NCI-H2227 (cell line): ENCODE data around the gene ALKBH5.
"Not testable (repeated sequence)": the region's sequence is repeated elsewhere in the genome, so short reads cannot be mapped to it uniquely, and the experiment has no call there.

ENCODE experiments used
- DNase-seq: peaks from one replicate; lab custom pipeline; 2025; ENCODE audit not compliant: unreplicated experiment; lab: John Stamatoyannopoulos, UW

The ALKBH5 gene

DNA sequence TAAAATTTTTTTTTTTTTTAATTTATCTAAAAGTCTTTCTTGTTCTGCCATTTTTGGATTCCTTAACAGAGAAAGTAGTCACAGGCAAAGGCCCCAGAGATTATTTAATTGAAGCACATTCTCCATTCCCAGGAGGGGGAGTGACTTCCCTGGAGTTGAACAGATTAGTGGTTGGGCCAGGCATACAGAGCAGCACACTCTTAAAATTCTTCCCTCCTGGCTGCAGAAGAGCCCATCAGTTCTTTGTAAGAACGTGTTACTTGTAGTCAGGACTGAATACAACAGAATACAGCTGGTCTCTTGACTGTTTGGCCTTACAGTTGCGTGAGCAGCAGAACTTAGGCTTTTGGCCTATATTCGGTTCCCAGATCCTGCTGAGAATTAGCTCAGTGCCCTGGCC lies 1.8 kb downstream of the ALKBH5 start:
- DNase-seq: no peak

DNA sequence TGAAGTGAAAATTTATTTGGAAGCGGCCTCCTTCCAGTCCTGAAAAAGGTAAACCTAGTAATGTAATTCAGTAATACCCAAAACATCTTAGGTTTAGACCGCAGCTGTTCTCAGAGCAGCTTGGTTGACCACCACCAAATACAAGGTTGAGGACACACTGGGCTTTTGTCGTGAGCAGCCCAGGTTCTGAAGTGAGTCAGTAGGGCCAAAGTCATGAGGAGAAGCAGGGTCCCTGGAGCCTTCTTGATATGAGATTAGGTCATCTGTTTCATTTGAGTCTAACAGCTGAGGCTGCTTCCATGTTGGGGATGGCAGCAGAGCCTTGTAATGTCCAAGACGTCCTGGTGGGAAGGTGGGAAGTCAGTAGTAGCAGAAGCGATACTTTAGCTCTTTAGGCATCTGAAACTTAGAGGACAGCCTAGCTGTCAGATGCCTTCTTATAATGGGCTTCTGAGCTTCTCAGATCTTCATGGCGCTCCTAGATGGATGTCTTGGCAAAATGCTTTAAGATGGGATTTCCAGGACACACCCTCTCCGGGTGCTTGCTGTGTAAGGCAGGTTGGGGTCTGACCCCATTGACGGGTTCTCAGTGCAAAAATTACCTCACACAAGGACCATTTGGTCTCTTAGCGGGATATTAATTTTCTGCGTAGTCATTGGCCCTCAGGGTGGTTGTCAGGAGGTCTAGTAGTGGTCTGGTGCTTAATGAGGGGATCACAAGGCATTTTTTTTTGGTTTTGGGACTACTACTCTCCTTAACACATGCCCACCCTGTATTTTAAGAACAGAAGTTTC lies 2.4 kb downstream of the ALKBH5 start:
- DNase-seq: no peak

GRCh38 chr17:18186627-18186982 lies 3.0 kb downstream of the ALKBH5 start:
- no peak for DNase-seq

DNA sequence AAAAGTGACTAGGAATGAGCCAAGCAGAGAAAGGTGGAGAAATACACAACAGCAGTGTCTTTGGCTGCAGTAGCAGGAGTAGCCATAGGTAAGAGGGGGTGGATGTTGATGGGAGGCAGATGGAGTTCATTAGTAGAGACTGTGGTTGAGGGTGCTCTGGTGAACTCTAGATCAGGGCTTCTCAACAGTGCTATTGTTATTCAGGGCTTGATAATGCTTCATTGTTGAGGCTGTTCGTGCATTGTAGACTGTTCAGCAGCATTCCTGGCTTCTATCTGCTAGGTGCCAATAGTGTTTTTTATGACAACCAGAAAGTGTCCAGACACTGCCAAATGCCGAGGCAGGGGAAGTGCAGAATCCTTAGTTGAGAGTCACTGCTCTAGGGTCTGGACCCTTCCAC lies 3.6 kb downstream of the ALKBH5 start:
- DNase-seq: no peak

GRCh38 chr17:18187821-18188761 lies 4.5 kb downstream of the ALKBH5 start:
- no peak for DNase-seq

GRCh38 chr17:18190628-18191235 lies 7.1 kb downstream of the ALKBH5 start:
- DNase-seq: no peak

DNA sequence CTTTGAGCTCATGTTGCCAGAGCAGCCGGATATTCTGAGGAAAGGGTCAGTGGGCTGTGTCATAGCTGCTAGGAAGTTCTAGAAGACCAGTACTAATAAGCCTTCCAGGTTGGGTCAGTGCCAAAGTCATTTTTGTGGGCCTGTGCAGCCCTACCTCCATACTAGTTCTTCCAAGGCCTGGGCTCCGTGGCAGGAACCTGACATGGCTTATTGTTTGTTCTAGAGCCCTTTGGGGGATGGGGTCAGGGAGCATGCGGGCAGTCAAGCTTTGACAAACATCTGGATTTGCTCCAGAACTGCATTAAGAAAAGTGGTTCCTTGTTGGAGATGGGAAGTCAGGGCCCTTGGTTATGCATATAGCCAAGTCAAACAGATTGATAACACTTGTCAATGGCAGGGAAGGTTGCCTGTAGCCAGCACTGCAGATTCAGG lies 7.6 kb downstream of the ALKBH5 start:
- DNase-seq: no peak

- DNase-seq: no peak
These were observed 8.3 kb downstream of the ALKBH5 start for GRCh38 chr17:18191967-18192366.

DNA sequence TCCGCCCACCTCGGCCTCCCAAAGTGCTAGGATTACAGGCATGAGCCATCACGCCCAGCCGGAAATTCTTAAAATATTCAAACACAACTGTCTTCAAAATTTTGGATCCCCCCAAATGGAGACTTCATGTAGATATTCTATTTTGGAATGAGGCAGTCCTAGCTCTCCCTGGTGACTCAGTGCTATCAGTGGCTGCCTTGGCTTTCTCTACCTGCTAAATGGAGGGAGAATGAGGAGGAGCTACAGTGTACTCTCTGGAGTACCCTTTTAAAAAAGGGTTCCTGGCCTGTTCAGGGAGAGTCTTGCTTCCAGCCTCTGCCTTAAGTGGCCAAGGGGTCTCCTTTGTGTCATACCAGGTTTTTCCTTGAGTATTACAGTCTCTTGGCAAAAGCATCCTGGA lies 10.8 kb downstream of the ALKBH5 start:
- no peak for DNase-seq

- DNase-seq: no peak
These were observed 11.2 kb downstream of the ALKBH5 start for GRCh38 chr17:18194804-18195203.

- no peak for DNase-seq
These were observed 11.6 kb downstream of the ALKBH5 start for GRCh38 chr17:18195246-18195645.

- no peak for DNase-seq
These were observed 14.0 kb downstream of the ALKBH5 start for GRCh38 chr17:18197535-18198194.

- no peak for DNase-seq
These were observed 14.9 kb downstream of the ALKBH5 start for GRCh38 chr17:18198530-18198929.

- DNase-seq: no peak
These were observed 17.5 kb downstream of the ALKBH5 start for GRCh38 chr17:18201108-18201507.

DNA sequence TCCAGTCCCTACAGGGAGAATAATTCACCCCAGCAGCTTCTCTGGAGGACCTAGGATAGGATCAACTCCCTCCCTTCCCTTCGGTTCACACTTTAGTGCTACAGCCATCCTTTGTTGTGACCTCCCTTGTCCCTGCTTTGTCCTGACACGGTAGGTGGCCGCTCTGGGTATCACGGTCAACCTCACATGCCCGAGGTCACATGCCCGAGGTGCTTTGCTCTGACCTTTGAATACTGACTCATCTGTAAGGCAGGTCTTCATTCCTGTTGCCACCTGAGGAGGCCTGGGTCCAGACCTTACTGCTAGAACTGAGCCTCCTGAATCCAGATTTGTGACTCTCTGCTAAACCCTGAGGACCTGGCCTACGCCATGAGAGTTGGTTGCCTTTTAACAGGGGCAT lies 19.7 kb downstream of the ALKBH5 start:
- no peak for DNase-seq

DNA sequence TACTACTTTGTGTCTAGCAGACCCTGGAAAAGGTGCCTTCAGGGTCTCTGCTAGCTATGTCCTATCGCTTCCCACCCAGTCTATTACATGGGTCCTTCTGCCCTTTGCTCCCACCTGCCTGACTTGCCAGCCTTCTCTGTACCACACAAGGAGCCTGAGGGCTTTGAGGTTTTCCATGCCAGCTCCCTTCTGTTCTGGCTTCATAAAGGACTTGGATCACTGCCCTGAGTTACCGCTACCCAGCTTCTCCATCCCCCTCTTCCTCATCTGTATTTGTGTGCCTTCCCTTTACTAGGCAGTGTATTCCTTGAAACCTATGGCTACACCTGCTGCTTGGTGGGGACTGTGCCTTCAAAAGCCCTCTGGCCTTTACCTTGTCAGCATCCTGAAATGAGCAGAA lies 22.2 kb downstream of the ALKBH5 start:
- no peak for DNase-seq

- DNase-seq: no peak
These were observed 23.3 kb downstream of the ALKBH5 start for GRCh38 chr17:18206962-18207361.

GRCh38 chr17:18208092-18208491 lies 24.5 kb downstream of the ALKBH5 start:
- DNase-seq: no peak

- no peak for DNase-seq
These were observed 30.1 kb downstream of the ALKBH5 start for GRCh38 chr17:18213666-18214270.

GRCh38 chr17:18216906-18217305 lies 33.3 kb downstream of the ALKBH5 start:
- not testable (repeated sequence) for DNase-seq
